Measurements from ENCODE around the gene BAX.

DNA sequence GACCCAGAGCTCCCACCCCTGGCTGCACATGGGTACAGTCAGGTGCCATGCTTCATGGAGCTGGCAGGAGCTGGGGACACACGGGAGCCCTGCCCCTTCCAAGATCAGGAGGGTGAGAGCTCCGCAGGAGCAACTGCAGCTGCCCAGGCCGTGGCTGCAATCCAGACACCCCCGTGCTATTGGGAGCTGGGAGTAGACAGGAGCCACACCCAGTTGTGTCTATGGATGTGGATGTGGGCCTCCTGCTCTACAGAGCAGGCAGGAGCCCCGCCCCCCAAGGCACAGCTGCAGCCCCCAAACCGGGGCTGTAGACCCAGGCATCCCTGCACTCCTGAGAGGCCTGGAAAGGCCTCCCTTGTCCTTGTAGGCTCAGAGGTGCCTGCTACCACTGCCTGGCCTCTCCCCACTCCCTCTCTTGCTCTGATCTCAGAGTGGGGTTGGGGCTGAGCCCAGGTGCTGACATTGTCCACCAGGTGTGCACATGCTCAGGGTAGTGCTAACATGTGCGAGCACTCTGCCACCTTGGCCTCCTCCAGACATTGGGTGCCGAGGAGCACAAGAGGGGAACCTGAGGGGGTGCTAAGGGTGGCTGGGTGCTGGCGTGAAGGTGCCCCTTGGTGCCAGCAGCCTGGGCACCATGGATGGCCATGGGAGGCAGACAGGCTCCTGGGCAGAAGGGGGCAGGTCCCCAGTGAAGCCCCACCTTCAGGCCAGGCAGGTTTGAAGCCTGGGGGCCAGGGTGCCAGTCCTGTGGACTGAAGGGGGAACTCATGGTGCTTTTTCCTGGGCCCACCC, 8.0 kb upstream of the BAX start:
- TF ChIP-seq, protein P1, sequence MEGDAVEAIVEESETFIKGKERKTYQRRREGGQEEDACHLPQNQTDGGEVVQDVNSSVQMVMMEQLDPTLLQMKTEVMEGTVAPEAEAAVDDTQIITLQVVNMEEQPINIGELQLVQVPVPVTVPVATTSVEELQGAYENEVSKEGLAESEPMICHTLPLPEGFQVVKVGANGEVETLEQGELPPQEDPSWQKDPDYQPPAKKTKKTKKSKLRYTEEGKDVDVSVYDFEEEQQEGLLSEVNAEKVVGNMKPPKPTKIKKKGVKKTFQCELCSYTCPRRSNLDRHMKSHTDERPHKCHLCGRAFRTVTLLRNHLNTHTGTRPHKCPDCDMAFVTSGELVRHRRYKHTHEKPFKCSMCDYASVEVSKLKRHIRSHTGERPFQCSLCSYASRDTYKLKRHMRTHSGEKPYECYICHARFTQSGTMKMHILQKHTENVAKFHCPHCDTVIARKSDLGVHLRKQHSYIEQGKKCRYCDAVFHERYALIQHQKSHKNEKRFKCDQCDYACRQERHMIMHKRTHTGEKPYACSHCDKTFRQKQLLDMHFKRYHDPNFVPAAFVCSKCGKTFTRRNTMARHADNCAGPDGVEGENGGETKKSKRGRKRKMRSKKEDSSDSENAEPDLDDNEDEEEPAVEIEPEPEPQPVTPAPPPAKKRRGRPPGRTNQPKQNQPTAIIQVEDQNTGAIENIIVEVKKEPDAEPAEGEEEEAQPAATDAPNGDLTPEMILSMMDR (IDR thresholded peaks at IDR 0.05; ENCODE audit: low read depth, low read length, missing input control) = no peak
- no peak for TF ChIP-seq JUND (IDR thresholded peaks at IDR 0.05)
- TF ChIP-seq, protein P2, sequence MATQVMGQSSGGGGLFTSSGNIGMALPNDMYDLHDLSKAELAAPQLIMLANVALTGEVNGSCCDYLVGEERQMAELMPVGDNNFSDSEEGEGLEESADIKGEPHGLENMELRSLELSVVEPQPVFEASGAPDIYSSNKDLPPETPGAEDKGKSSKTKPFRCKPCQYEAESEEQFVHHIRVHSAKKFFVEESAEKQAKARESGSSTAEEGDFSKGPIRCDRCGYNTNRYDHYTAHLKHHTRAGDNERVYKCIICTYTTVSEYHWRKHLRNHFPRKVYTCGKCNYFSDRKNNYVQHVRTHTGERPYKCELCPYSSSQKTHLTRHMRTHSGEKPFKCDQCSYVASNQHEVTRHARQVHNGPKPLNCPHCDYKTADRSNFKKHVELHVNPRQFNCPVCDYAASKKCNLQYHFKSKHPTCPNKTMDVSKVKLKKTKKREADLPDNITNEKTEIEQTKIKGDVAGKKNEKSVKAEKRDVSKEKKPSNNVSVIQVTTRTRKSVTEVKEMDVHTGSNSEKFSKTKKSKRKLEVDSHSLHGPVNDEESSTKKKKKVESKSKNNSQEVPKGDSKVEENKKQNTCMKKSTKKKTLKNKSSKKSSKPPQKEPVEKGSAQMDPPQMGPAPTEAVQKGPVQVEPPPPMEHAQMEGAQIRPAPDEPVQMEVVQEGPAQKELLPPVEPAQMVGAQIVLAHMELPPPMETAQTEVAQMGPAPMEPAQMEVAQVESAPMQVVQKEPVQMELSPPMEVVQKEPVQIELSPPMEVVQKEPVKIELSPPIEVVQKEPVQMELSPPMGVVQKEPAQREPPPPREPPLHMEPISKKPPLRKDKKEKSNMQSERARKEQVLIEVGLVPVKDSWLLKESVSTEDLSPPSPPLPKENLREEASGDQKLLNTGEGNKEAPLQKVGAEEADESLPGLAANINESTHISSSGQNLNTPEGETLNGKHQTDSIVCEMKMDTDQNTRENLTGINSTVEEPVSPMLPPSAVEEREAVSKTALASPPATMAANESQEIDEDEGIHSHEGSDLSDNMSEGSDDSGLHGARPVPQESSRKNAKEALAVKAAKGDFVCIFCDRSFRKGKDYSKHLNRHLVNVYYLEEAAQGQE (IDR thresholded peaks at IDR 0.05) = no peak
- no peak for TF ChIP-seq FOXA1 (IDR thresholded peaks at IDR 0.05)
- TF ChIP-seq, protein P3, sequence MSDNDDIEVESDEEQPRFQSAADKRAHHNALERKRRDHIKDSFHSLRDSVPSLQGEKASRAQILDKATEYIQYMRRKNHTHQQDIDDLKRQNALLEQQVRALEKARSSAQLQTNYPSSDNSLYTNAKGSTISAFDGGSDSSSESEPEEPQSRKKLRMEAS (IDR thresholded peaks at IDR 0.05) = no peak
- no peak for TF ChIP-seq HNF4G (IDR thresholded peaks at IDR 0.05)
- TF ChIP-seq SP1 (IDR thresholded peaks at IDR 0.05) = no peak
- no peak for TF ChIP-seq TAF1 (conservative IDR thresholded peaks at IDR 0.05)
- no peak for TF ChIP-seq YY1 (IDR thresholded peaks at IDR 0.05)
- TF ChIP-seq, protein P4, sequence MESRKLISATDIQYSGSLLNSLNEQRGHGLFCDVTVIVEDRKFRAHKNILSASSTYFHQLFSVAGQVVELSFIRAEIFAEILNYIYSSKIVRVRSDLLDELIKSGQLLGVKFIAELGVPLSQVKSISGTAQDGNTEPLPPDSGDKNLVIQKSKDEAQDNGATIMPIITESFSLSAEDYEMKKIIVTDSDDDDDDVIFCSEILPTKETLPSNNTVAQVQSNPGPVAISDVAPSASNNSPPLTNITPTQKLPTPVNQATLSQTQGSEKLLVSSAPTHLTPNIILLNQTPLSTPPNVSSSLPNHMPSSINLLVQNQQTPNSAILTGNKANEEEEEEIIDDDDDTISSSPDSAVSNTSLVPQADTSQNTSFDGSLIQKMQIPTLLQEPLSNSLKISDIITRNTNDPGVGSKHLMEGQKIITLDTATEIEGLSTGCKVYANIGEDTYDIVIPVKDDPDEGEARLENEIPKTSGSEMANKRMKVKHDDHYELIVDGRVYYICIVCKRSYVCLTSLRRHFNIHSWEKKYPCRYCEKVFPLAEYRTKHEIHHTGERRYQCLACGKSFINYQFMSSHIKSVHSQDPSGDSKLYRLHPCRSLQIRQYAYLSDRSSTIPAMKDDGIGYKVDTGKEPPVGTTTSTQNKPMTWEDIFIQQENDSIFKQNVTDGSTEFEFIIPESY (IDR thresholded peaks at IDR 0.05) = no peak
- TF ChIP-seq EGR1 (IDR thresholded peaks at IDR 0.05; ENCODE audit: low read depth in 2 of 2) = no peak
- TF ChIP-seq FOXA2 (IDR thresholded peaks at IDR 0.05) = no peak
- TF ChIP-seq GABPA (IDR thresholded peaks at IDR 0.05 in 1 of 2, conservative IDR thresholded peaks at IDR 0.05 in 1 of 2) = no peak

Data from liver (tissue), 3 donors.